ENCODE data around the gene TNRC6C. TPM values are rescaled to one million over a fixed set of nuclear protein-coding genes. Genes with fewer than 3 reads are reported as not detected.

Gene TNRC6C
- total and polyA plus RNA-seq, 9 of the 15 experiments (the other 6 are each of a cell fraction or from before 2014, with no cell fraction given), result 0.20 to 4.9 (median 2.3) TPM

DNA sequence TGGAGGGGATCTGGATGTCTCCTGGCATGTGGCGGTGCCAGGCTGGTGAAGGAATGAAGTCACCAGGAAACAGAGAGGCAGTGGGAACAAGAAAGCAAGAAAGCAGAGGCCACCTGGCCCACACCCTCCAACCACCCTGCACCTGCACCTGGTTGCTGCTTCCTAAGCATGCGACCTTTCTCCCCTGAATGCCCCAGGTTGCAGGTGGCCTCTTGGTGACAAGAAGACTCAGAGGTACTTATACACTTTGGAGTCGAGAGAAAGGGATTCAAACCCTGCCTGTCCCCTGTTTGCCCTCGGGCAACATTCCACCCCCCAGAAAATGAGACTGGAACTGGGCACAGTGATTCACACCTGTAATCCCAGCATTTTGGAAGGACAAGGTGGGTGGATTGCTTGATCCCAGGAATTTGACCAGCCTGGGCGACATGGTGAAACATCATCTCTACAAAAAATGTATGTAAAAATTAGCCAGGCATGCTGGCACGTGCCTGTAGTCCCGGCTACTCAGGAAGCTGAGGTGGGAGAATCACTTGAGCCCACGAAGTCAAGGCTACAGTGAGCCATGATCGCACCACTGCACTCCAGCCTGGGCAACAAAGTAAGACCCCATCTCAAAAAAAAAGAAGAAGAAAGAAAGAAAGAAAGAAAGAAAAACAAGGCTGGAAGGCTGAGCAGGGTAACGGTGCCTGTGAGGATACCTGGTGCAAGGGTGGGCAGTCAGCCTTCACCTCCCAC lies 34.6 kb upstream of the TNRC6C start (continued):
- no peak for TF ChIP-seq EP300 (IDR thresholded peaks at IDR 0.05; ENCODE audit: low read length)
- TF ChIP-seq NR1H2 (CRISPR knock-in tag; IDR thresholded peaks at IDR 0.05), result no peak
- no peak for TF ChIP-seq ZNF696 (CRISPR knock-in tag; conservative IDR thresholded peaks at IDR 0.05)
- no peak for TF ChIP-seq C11orf30 (IDR thresholded peaks at IDR 0.05; ENCODE audit: low read depth)
- no peak for TF ChIP-seq FOXP4 (CRISPR knock-in tag; IDR thresholded peaks at IDR 0.05; ENCODE audit: borderline replicate concordance)
- no peak for TF ChIP-seq BRF1 (IDR thresholded peaks at IDR 0.05; ENCODE audit: borderline replicate concordance, extremely low read depth, insufficient read length)
- TF ChIP-seq TSC22D4 (tag; IDR thresholded peaks at IDR 0.05), result no peak
- no peak for TF ChIP-seq POU5F1 (IDR thresholded peaks at IDR 0.05; ENCODE audit: borderline replicate concordance, low read depth, low read length, partially characterized antibody)
